Breast epithelium (tissue), 4 donors: ENCODE data around the gene EML6. TPM values are rescaled to one million over a fixed set of nuclear protein-coding genes. Genes with fewer than 3 reads are reported as not detected.

ENCODE experiments used
- DNase-seq, 2 donors: peaks; one replicate each; pipeline ENCODE4 v3.0.0-alpha.2; 2019; ENCODE audit warnings: low spot score in 2 of 2
- H3K27ac ChIP-seq, 2 donors: fragments of 200-600 bp; sonication (generic) in 1 of 2; one replicate each; pipeline ENCODE4 v1.5.1; 2016 to 2019; ENCODE audit warnings: mild to moderate bottlenecking in 1 of 2
- H3K27me3 ChIP-seq, 2 donors: fragments of 200-600 bp; sonication (generic) in 1 of 2; one replicate each; pipeline versions ENCODE4 v1.5.1 to v1.6.0; 2017 to 2019; ENCODE audit warnings: control low read depth in 1 of 2, mild to moderate bottlenecking in 1 of 2
- H3K36me3 ChIP-seq: fragments of 200-600 bp; one replicate; pipeline ENCODE4 v1.5.1; 2019
- H3K4me1 ChIP-seq, 2 donors: fragments of 200-600 bp; sonication (generic); one replicate each; pipeline ENCODE4 v1.5.1; 2016 to 2019; ENCODE audit warnings: control low read depth in 1 of 2
- H3K4me3 ChIP-seq, 3 donors: fragments of 200-600 bp; sonication (generic); 1 replicate in 2 of 3; 2 replicates in 1 of 3; pipeline ENCODE4 v1.5.1; 2016 to 2019; ENCODE audit warnings: mild to moderate bottlenecking in 3 of 3, moderate library complexity in 2 of 3
- H3K9me3 ChIP-seq, 2 donors: fragments of 200-600 bp; sonication (generic) in 1 of 2; one replicate each; pipeline ENCODE4 v1.5.1; 2016 to 2019; ENCODE audit warnings: control low read depth in 1 of 2
- CTCF ChIP-seq, 3 donors: fragments of 450-650 bp; IDR thresholded peaks; one replicate each; pipeline ENCODE4 v1.5.1; 2016 to 2017; ENCODE audit warnings: antibody characterized with exemption in 3 of 3, mild to moderate bottlenecking in 3 of 3, moderate library complexity in 3 of 3
- POLR2A ChIP-seq: fragments of 450-650 bp; IDR thresholded peaks from one replicate; pipeline ENCODE4 v1.6.1; 2016; ENCODE audit warnings: antibody characterized with exemption, mild to moderate bottlenecking, moderate library complexity
- POLR2AphosphoS5 ChIP-seq, 3 donors: sonication (generic); formaldehyde crosslinking; IDR thresholded peaks; one replicate each; pipeline ENCODE4 v1.6.1; 2017; ENCODE audit warnings: antibody characterized with exemption in 3 of 3
- intact Hi-C: fragments of 100-400 bp; cut with DNase I; formaldehyde crosslinking; loops from one replicate; pipeline ENCODE4 v1.15.1; 2023; ENCODE audit warnings: low total_unique reads
- total RNA-seq, 3 donors: library from RNA; depleted of rRNA; stranded (reverse); fragments of >200 nt; gene quantifications; one replicate each; pipeline ENCODE4 v1.1.0, GENCODE V29; 2016

EML6 gene
- total RNA-seq, 3 donors from 2014 or later: 1.9 to 5.9 (median 2.3) TPM

DNA sequence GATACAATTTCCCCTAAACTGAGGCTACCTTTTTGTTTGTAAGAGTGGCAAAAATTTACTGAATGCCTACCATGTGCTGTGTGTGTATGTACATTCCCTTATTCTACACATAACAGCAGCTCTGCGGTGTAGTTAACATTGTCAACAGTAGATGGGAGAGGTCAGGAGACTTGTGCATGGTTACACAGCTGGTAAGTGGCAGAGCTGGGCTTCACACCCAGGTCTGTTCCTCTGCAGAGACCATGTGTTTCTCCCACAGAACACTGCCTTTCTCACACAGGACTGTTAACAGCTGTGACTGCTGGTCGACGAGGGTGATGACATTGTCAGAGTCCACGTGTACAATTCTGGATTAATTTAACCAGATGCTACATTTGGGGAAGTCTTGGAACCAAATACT is 49.1 kb downstream of the EML6 start:
- no peak for DNase-seq
- H3K4me1 ChIP-seq: no peaks in the 10 kb centered on the region
- H3K27me3 ChIP-seq: no peaks in the 10 kb centered on the region
- no peak overlapping the region for H3K27ac ChIP-seq
- intact Hi-C loops: no loop called here
- H3K36me3 ChIP-seq: no peaks in the 10 kb centered on the region
- no peak overlapping the region for H3K4me3 ChIP-seq
- TF ChIP-seq CTCF (IDR thresholded peaks at IDR 0.05): no peak
- H3K9me3 ChIP-seq: peaks cover 0 to 23% of the 10 kb centered on the region in 2 donors

GRCh38 chr2:54773233-54773632 is 49.8 kb downstream of the EML6 start:
- Histone ChIP-seq H3K4me3 (no peak overlapping the region), H3K36me3 (no peaks in the 10 kb centered on the region), H3K9me3 (peaks cover 0 to 23% of the 10 kb centered on the region in 2 donors), H3K27ac (no peak overlapping the region), H3K4me1 (no peaks in the 10 kb centered on the region), H3K27me3 (no peaks in the 10 kb centered on the region)
- intact Hi-C loops: no loop called here
- DNase-seq: no peak
- TF ChIP-seq POLR2A (no peak), POLR2AphosphoS5 (IDR thresholded peaks at IDR 0.05) (no peak), CTCF (IDR thresholded peaks at IDR 0.05) (no peak)

DNA sequence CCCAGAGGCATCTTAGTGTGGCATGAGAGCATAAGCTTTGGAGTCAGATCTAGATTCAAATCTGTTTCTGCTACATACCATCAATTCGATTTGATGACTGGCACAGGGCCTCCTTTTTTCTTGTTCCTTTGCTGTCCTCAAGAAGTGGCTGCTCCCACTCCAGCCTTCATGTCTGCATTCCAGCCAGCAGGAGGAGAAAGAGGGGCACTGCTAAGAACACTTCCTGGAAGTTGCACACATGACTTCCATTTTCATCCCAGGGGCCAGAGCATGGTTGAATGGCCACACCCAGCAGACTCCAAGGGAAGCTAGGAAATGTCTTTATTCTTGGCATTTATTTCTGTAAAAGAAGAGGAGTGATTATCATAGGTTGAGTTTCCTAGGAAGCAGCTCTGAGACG is 50.4 kb downstream of the EML6 start:
- Histone ChIP-seq H3K4me1 (no peaks in the 10 kb centered on the region), H3K27ac (no peak overlapping the region), H3K27me3 (no peaks in the 10 kb centered on the region), H3K4me3 (no peak overlapping the region), H3K36me3 (no peaks in the 10 kb centered on the region), H3K9me3 (peaks cover 0 to 23% of the 10 kb centered on the region in 2 donors)
- DNase-seq: no peak
- TF ChIP-seq CTCF (IDR thresholded peaks at IDR 0.05) (no peak), POLR2A (no peak), POLR2AphosphoS5 (IDR thresholded peaks at IDR 0.05) (no peak)
- intact Hi-C loops: no loop called here

DNA sequence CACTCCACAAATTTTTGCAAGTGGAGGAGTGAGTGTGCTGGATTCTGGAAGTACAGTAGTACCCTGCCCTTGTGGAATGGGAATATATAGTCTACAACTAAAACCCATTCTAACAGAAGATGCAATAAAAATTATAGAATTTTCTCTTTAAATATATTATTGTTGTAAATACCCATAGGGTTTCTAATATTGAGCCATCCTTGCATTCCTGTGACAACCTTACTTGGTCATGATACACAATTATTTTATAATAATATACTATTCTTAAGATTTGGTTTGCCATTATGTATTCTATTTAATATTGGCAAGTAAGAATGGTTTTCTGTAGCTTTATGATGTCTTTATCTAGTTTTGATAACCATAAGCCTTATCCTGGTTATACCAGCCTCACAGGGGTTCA is 52.2 kb downstream of the EML6 start:
- Histone ChIP-seq H3K9me3 (peaks cover 0 to 23% of the 10 kb centered on the region in 2 donors), H3K4me1 (no peaks in the 10 kb centered on the region), H3K27me3 (no peaks in the 10 kb centered on the region), H3K4me3 (no peak overlapping the region), H3K27ac (no peak overlapping the region), H3K36me3 (no peaks in the 10 kb centered on the region)
- TF ChIP-seq POLR2A: no peak
- TF ChIP-seq POLR2AphosphoS5 (IDR thresholded peaks at IDR 0.05): no peak
- no peak for TF ChIP-seq CTCF (IDR thresholded peaks at IDR 0.05)
- DNase-seq: no peak
- intact Hi-C loops: no loop called here

- H3K27ac ChIP-seq: no peak overlapping the region
- no peak overlapping the region for H3K4me3 ChIP-seq
- DNase-seq: no peak
- peaks cover 0 to 23% of the 10 kb centered on the region in 2 donors for H3K9me3 ChIP-seq
- no peaks in the 10 kb centered on the region for H3K27me3 ChIP-seq
- no peaks in the 10 kb centered on the region for H3K4me1 ChIP-seq
- intact Hi-C loops: no loop called here
- H3K36me3 ChIP-seq: no peaks in the 10 kb centered on the region
- no peak for TF ChIP-seq CTCF (IDR thresholded peaks at IDR 0.05)
- TF ChIP-seq POLR2A: no peak
- no peak for TF ChIP-seq POLR2AphosphoS5 (IDR thresholded peaks at IDR 0.05)
These were observed 53.0 kb downstream of the EML6 start for GRCh38 chr2:54776494-54776893.
